GM10248 (cell line): Measurements from ENCODE around the gene MIEF1.

Experiments
- CTCF ChIA-PET: fragments of 300-600 bp; sonication (Branson Sonifier 250); formaldehyde crosslinking; extraction: SDS; loops from one replicate; lab custom pipeline; 2021; ENCODE audit warnings: antibody characterized with exemption; lab: Yijun Ruan, JAX
- POLR2A ChIA-PET: fragments of 350-650 bp; sonication (Branson Sonifier 250); formaldehyde crosslinking; extraction: SDS; loops from one replicate; lab custom pipeline; 2020; ENCODE audit warnings: antibody characterized with exemption; lab: Yijun Ruan, JAX
- DNase-seq: peaks from one replicate; pipeline ENCODE4 v3.0.0; 2012; ENCODE audit errors: extremely low spot score
- CTCF ChIP-seq: IDR thresholded peaks from 2 replicates; pipeline ENCODE4 v1.5.1; 2012; ENCODE audit warnings: mild to moderate bottlenecking, low read depth; ENCODE audit errors: extremely low read depth, missing control alignments, control extremely low read depth

The MIEF1 gene

GRCh38 chr22:39556970-39557841, 55.1 kb downstream of the MIEF1 start:
- peak; percentile 8 for TF ChIP-seq CTCF
- POLR2A ChIA-PET = no interaction called here
- CTCF ChIA-PET = interaction anchor here (1.5 kb wide), 1 partner anchor 19 kb away, joined by 4 read pairs; no protein-coding TSS in a partner anchor
- DNase-seq = no peak

GRCh38 chr22:39558254-39558727, 56.2 kb downstream of the MIEF1 start:
- DNase-seq = no peak
- no peak for TF ChIP-seq CTCF
- CTCF ChIA-PET = interaction anchor here (1.6 to 2.5 kb wide), 2 partner anchors 152 to 466 kb away, joined by 3 to 13 read pairs; no protein-coding TSS in a partner anchor
- POLR2A ChIA-PET = no interaction called here

GRCh38 chr22:39558950-39559349, 56.9 kb downstream of the MIEF1 start:
- no peak for DNase-seq
- TF ChIP-seq CTCF = no peak
- POLR2A ChIA-PET = interaction anchor here (0.5 kb wide), 1 partner anchor 562 kb away, joined by 3 read pairs; no protein-coding TSS in a partner anchor
- CTCF ChIA-PET = interaction anchor here (0.9 to 2.5 kb wide), 8 partner anchors 17 to 485 kb away, joined by 3 to 13 read pairs (median 4); no protein-coding TSS in a partner anchor

GRCh38 chr22:39559456-39560105, 57.5 kb downstream of the MIEF1 start:
- POLR2A ChIA-PET = no interaction called here
- TF ChIP-seq CTCF = peak; percentile 57
- peak; percentile 51 for DNase-seq
- CTCF ChIA-PET = interaction anchor here (0.9 to 2.5 kb wide), 9 partner anchors 17 to 485 kb away, joined by 3 to 13 read pairs (median 3); no protein-coding TSS in a partner anchor

- no peak for DNase-seq
- TF ChIP-seq CTCF = no peak
- ChIA-PET POLR2A (no interaction called here), CTCF (interaction anchor here (0.9 to 2.5 kb wide), 7 partner anchors 16 to 484 kb away, joined by 3 to 13 read pairs (median 3); no protein-coding TSS in a partner anchor)
Observed at GRCh38 chr22:39560127-39560526, 58.0 kb downstream of the MIEF1 start.
